A549 treated with GW870086 at 1 μM for 4 hours (cell line): ENCODE measurements around the gene TMEFF2. TPM values are rescaled to one million over a fixed set of nuclear protein-coding genes. Genes with fewer than 3 reads are reported as not detected.

Experiments used
- total RNA-seq: library from RNA; stranded (reverse); fragments of 200-300 nt; extraction: Qiagen RNA extraction; gene quantifications from 5 replicates; pipeline ENCODE4 v1.2.3, GENCODE V29; 2022; ENCODE audit warnings: low read depth

Gene TMEFF2
- total RNA-seq = 0.21 to 0.61 TPM (median 0.34 TPM) in 5 replicates

GRCh38 chr2:192194866-192195547, at the start of gene TMEFF2:
TSS of gene TMEFF2 (minus strand) at chr2:192194933. CDS start at chr2:192194524, 409 bp downstream.

